Measurements from ENCODE around the gene PTPN6. TPM values are rescaled to one million over a fixed set of nuclear protein-coding genes. Genes with fewer than 3 reads are reported as not detected.

The PTPN6 gene
- total and polyA plus RNA-seq, 8 donors: 11.2 to 51.2 (median 32.6) TPM

- peaks cover 67 to 96% (median 94%) of the 10 kb centered on the region in 4 donors for H3K36me3 ChIP-seq
- H3K27ac ChIP-seq: peak overlapping the region in 4 of 5 donors; percentile 32 to 71 (median 66)
- TF ChIP-seq EP300 (IDR thresholded peaks at IDR 0.05): no peak
- no peak for TF ChIP-seq POLR2A (IDR thresholded peaks at IDR 0.05)
- no peak for TF ChIP-seq POLR2AphosphoS5 (IDR thresholded peaks at IDR 0.05)
- TF ChIP-seq CTCF (IDR thresholded peaks at IDR 0.05): no peak
- H3K4me1 ChIP-seq: peaks cover 30 to 44% (median 38%) of the 10 kb centered on the region in 4 donors
- H3K9me3 ChIP-seq: no peaks in the 10 kb centered on the region
- intact Hi-C loops (cut with DNase I; ENCODE audit: low total_unique reads): no loop called here
- WGBS, 5 donors: 94 to 99% (median 96%) methylated on average over 4 of the region's 4 CpGs
- no peak overlapping the region for H3K4me3 ChIP-seq
- no peak for DNase-seq
- H3K27me3 ChIP-seq: no peaks in the 10 kb centered on the region
Observed at GRCh38 chr12:6980075-6980474, 28.9 kb downstream of the PTPN6 start.

GRCh38 chr12:6980740-6981139 lies 29.6 kb downstream of the PTPN6 start:
- peaks cover 60 to 95% (median 89%) of the 10 kb centered on the region in 4 donors for H3K36me3 ChIP-seq
- TF ChIP-seq CTCF (IDR thresholded peaks at IDR 0.05) (no peak), POLR2AphosphoS5 (IDR thresholded peaks at IDR 0.05) (no peak), POLR2A (IDR thresholded peaks at IDR 0.05) (no peak), EP300 (IDR thresholded peaks at IDR 0.05) (no peak)
- peak overlapping the region; percentile 4 to 71 (median 63) for H3K27ac ChIP-seq
- no peaks in the 10 kb centered on the region for H3K27me3 ChIP-seq
- intact Hi-C loops (cut with DNase I; ENCODE audit: low total_unique reads): no loop called here
- DNase-seq: peak in 1 of 2 donors; percentile 16
- peaks cover 30 to 44% (median 38%) of the 10 kb centered on the region in 4 donors for H3K4me1 ChIP-seq
- H3K9me3 ChIP-seq: no peaks in the 10 kb centered on the region
- no peak overlapping the region for H3K4me3 ChIP-seq

- peak; percentile 55 to 71 for DNase-seq
- Histone ChIP-seq H3K27ac (peak overlapping the region; percentile 4 to 71 (median 63)), H3K27me3 (no peaks in the 10 kb centered on the region), H3K36me3 (peaks cover 54 to 95% (median 85%) of the 10 kb centered on the region in 4 donors), H3K4me1 (peaks cover 30 to 44% (median 38%) of the 10 kb centered on the region in 4 donors), H3K4me3 (no peak overlapping the region), H3K9me3 (no peaks in the 10 kb centered on the region)
- WGBS, 5 donors: 34 to 70% (median 55%) methylated on average over 10 of the region's 10 CpGs
- intact Hi-C loops (cut with DNase I; ENCODE audit: low total_unique reads): no loop called here
- TF ChIP-seq POLR2A (IDR thresholded peaks at IDR 0.05): no peak
- peak in 2 of 3 donors; percentile 36 to 57 for TF ChIP-seq POLR2AphosphoS5 (IDR thresholded peaks at IDR 0.05)
Observed at GRCh38 chr12:6981152-6982052, 30.2 kb downstream of the PTPN6 start.

GRCh38 chr12:6982532-6982931 lies 31.4 kb downstream of the PTPN6 start:
- Histone ChIP-seq H3K9me3 (no peaks in the 10 kb centered on the region), H3K27ac (peak overlapping the region in 4 of 5 donors; percentile 46 to 71 (median 66)), H3K27me3 (no peaks in the 10 kb centered on the region), H3K36me3 (peaks cover 42 to 93% (median 76%) of the 10 kb centered on the region in 4 donors), H3K4me3 (no peak overlapping the region), H3K4me1 (peaks cover 30 to 51% (median 38%) of the 10 kb centered on the region in 4 donors)
- WGBS, 5 donors: 83 to 87% (median 86%) methylated on average over 7 of the region's 7 CpGs
- no peak for TF ChIP-seq POLR2AphosphoS5 (IDR thresholded peaks at IDR 0.05)
- TF ChIP-seq POLR2A (IDR thresholded peaks at IDR 0.05): no peak
- no peak for TF ChIP-seq EP300 (IDR thresholded peaks at IDR 0.05)
- TF ChIP-seq CTCF (IDR thresholded peaks at IDR 0.05): no peak
- intact Hi-C loops (cut with DNase I; ENCODE audit: low total_unique reads): no loop called here
- no peak for DNase-seq
